HepG2 (cell line): Measurements from ENCODE around the gene MROH2A. TPM values are rescaled to one million over a fixed set of nuclear protein-coding genes. Genes with fewer than 3 reads are reported as not detected.

Experiments used
- ATAC-seq: fragments of 200-7000 bp; cut with Tn5 transposase; 3 replicates; pipeline ENCODE4 v1.9.1; 2020; ENCODE audit warnings: mild to moderate bottlenecking, moderate library complexity
- BruUV-seq: library from RNA; stranded (reverse); fragments of 400-500 nt; replicated peaks from 2 replicates; lab custom pipeline; 2021; lab: Mats Ljungman, UMichigan
- CTCF ChIA-PET: fragments of 300-600 bp; formaldehyde crosslinking; extraction: SDS; loops from one replicate; lab custom pipeline; 2021; ENCODE audit warnings: low total read pairs, inconsistent platforms, low intra/inter-chr PET ratio; lab: Yijun Ruan, JAX
- POLR2A ChIA-PET: fragments of 350-600 bp; sonication (Branson Sonifier 250); formaldehyde crosslinking; loops from one replicate; lab custom pipeline; 2020; ENCODE audit warnings: antibody characterized with exemption, inconsistent platforms; lab: Yijun Ruan, JAX
- DNase-seq: peaks from one replicate; pipeline ENCODE4 v3.0.0-alpha.2; 2015; ENCODE audit warnings: low spot score
- FAIRE-seq: peaks from 3 replicates; lab custom pipeline; 2011; peaks lifted over from hg19 to GRCh38; lab: Jason Lieb, UNC
- H2AFZ ChIP-seq: one replicate; pipeline ENCODE4 v1.6.1; 2011; ENCODE audit warnings: low read length, inconsistent platforms
- H3K27ac ChIP-seq: fragments of 300-600 bp; 3 replicates; pipeline ENCODE4 v1.8.0; 2011; ENCODE audit warnings: mixed run types, mild to moderate bottlenecking, mixed read lengths, low read length, inconsistent platforms; ENCODE audit not compliant: insufficient read depth; ENCODE audit errors: extremely low read length
- H3K27me3 ChIP-seq, 2 experiments: fragments of 200-600 bp in 1 of 2; 2 replicates in 1 of 2; 3 replicates in 1 of 2; pipeline versions ENCODE4 v1.6.0 to v1.8.0; 2011; ENCODE audit warnings: low read length in 2 of 2, mild to moderate bottlenecking in 2 of 2, moderate library complexity in 2 of 2, inconsistent platforms in 1 of 2; ENCODE audit not compliant: insufficient read depth in 2 of 2, control insufficient read depth in 1 of 2
- H3K36me3 ChIP-seq, 2 experiments: fragments of 200-600 bp in 1 of 2; replicated peaks in 1 of 2; 2 replicates in 1 of 2; 3 replicates in 1 of 2; pipeline versions ENCODE4 v1.5.1 to v1.8.0; 2011; ENCODE audit warnings: low read length in 2 of 2, inconsistent platforms in 1 of 2; ENCODE audit not compliant: insufficient read depth in 2 of 2, control insufficient read depth in 1 of 2
- H3K4me1 ChIP-seq: 2 replicates; pipeline ENCODE4 v1.5.1; 2012; ENCODE audit warnings: low read length, inconsistent platforms; ENCODE audit not compliant: insufficient read depth
- H3K4me2 ChIP-seq: 2 replicates; pipeline ENCODE4 v1.6.0; 2011; ENCODE audit warnings: low read depth, low read length, inconsistent platforms
- H3K4me3 ChIP-seq, 3 experiments: fragments of 200-600 bp in 1 of 3; sonication (generic), shearing (Covaris generic) in 1 of 3; replicated peaks in 1 of 3; 2 replicates each; pipeline ENCODE4 v1.5.1; 2011 to 2016; ENCODE audit warnings: low read length in 3 of 3, inconsistent platforms in 2 of 3, low read depth in 2 of 3, mild to moderate bottlenecking in 2 of 3, control low read depth in 1 of 3, mixed read lengths in 1 of 3; ENCODE audit not compliant: insufficient read depth in 1 of 3
- H3K79me2 ChIP-seq: one replicate; pipeline ENCODE4 v1.6.1; 2011; ENCODE audit warnings: low read length, inconsistent platforms; ENCODE audit not compliant: insufficient read depth
- H3K9ac ChIP-seq: 2 replicates; pipeline ENCODE4 v1.6.0; 2011; ENCODE audit warnings: mild to moderate bottlenecking, low read depth, low read length, inconsistent platforms; ENCODE audit not compliant: insufficient read depth
- H3K9me3 ChIP-seq: 2 replicates; pipeline ENCODE4 v1.5.1; 2012; ENCODE audit warnings: mild to moderate bottlenecking, low read length
- H4K20me1 ChIP-seq: 2 replicates; pipeline ENCODE4 v1.6.0; 2011; ENCODE audit warnings: inconsistent platforms, mild to moderate bottlenecking, low read length, moderate library complexity; ENCODE audit not compliant: insufficient read depth
- CBX5 ChIP-seq: sonication (generic); formaldehyde crosslinking; IDR thresholded peaks from 2 replicates; pipeline ENCODE4 v1.4.0; 2020; ENCODE audit warnings: missing genetic modification reagents, borderline replicate concordance
- EED ChIP-seq: sonication (generic); formaldehyde crosslinking; IDR thresholded peaks from 2 replicates; pipeline ENCODE4 v1.5.0; 2020; ENCODE audit warnings: mild to moderate bottlenecking, missing genetic modification reagents
- GATAD2A ChIP-seq: IDR thresholded peaks from 2 replicates; pipeline ENCODE4 v1.6.1; 2016
- KAT8 ChIP-seq: IDR thresholded peaks from 2 replicates; pipeline ENCODE4 v1.6.1; 2016; ENCODE audit warnings: missing genetic modification reagents, missing compliant biosample characterization
- RAD21 ChIP-seq: fragments of 450-650 bp; formaldehyde crosslinking; IDR thresholded peaks from 2 replicates; pipeline ENCODE4 v1.5.0; 2020; ENCODE audit warnings: mild to moderate bottlenecking
- SETDB1 ChIP-seq: sonication (generic); formaldehyde crosslinking; IDR thresholded peaks from 2 replicates; pipeline ENCODE4 v1.5.1; 2020; ENCODE audit warnings: missing genetic modification reagents, mild to moderate bottlenecking, borderline replicate concordance
- SMC3 ChIP-seq: IDR thresholded peaks from 2 replicates; pipeline ENCODE4 v1.6.1; 2011; ENCODE audit warnings: low read length, improper control_type of control experiment
- STAG1 ChIP-seq: sonication (generic); formaldehyde crosslinking; IDR thresholded peaks from 2 replicates; pipeline ENCODE4 v1.4.0; 2020; ENCODE audit warnings: missing genetic modification reagents
- ZNF180 ChIP-seq: sonication (generic); formaldehyde crosslinking; IDR thresholded peaks from 2 replicates; pipeline ENCODE4 v1.4.0; 2020; ENCODE audit warnings: low read depth, missing genetic modification reagents, borderline replicate concordance
- ZNF251 ChIP-seq: sonication (generic); formaldehyde crosslinking; IDR thresholded peaks from 2 replicates; pipeline ENCODE4 v1.9.0; 2021; ENCODE audit warnings: mild to moderate bottlenecking, missing genetic modification reagents
- ZNF432 ChIP-seq: sonication (generic); formaldehyde crosslinking; IDR thresholded peaks from 2 replicates; pipeline ENCODE4 v1.5.0; 2020; ENCODE audit warnings: missing genetic modification reagents, mild to moderate bottlenecking, borderline replicate concordance
- ZNF629 ChIP-seq: sonication (generic); formaldehyde crosslinking; conservative IDR thresholded peaks from 2 replicates; pipeline ENCODE4 v1.5.0; 2020; ENCODE audit warnings: missing genetic modification reagents
- WGBS: methylation state at CpG from one replicate; pipeline ENCODE4 v1.1.6; 2017; ENCODE audit warnings: low lambda C conversion rate; 5-methylcytosine and 5-hydroxymethylcytosine counted together
- in situ Hi-C: cut with HindIII; loops from 2 replicates; pipeline ENCODE4 v1.10.0; 2017; ENCODE audit warnings: low pct_unique_long_range_greater_than_20kb; ENCODE audit not compliant: extremely low pct_ligation_motif_present
- intact Hi-C: fragments of 100-400 bp; cut with micrococcal nuclease; formaldehyde crosslinking; loops from one replicate; pipeline ENCODE4 v1.10.0; 2022; ENCODE audit not compliant: unreplicated experiment
- polyA plus RNA-seq, 8 experiments: library from polyadenylated mRNA; depleted of rRNA in 3 of 8; stranded (reverse) in 7 of 8; unstranded in 1 of 8; fragments of >200 nt; fragmentation: Illumina TruSeq in 4 of 8; extraction: Trizol in 4 of 8; gene quantifications; 2 replicates each; pipeline versions ENCODE4 v1.2.1 to v1.2.3, GENCODE V29; 2011 to 2016; ENCODE audit warnings: low read depth in 4 of 8, missing spikeins in 1 of 8, mixed read lengths in 1 of 8; ENCODE audit not compliant: insufficient read depth in 1 of 8
- total RNA-seq, 5 experiments: library from RNA; depleted of rRNA; stranded (reverse); fragments of >200 nt; fragmentation: Illumina TruSeq; extraction: Trizol; gene quantifications; 2 replicates each; pipeline ENCODE4 v1.2.3, GENCODE V29; 2016; ENCODE audit warnings: low read depth in 1 of 5
- TF ChIP-seq, protein P1 (sequence below): IDR thresholded peaks from 2 replicates; pipeline ENCODE4 v1.6.1; 2016; ENCODE audit warnings: missing biosample characterization, missing genetic modification reagents, low read depth
- TF ChIP-seq, protein P2 (sequence below): IDR thresholded peaks from 2 replicates; pipeline ENCODE4 v1.6.1; 2012; ENCODE audit warnings: low read length, improper control_type of control experiment
- TF ChIP-seq, protein P3 (sequence below): fragments of 450-650 bp; IDR thresholded peaks from 2 replicates; pipeline ENCODE4 v1.6.1; 2016
- TF ChIP-seq, protein P4 (sequence below): sonication (generic); formaldehyde crosslinking; IDR thresholded peaks from 2 replicates; pipeline ENCODE4 v1.5.0; 2020; ENCODE audit warnings: mild to moderate bottlenecking, missing genetic modification reagents, moderate library complexity

MROH2A gene
- total and polyA plus RNA-seq, 2 of the 13 experiments (the other 11 are each of a cell fraction or from before 2014, with no cell fraction given): 0.03 to 0.04 TPM

DNA sequence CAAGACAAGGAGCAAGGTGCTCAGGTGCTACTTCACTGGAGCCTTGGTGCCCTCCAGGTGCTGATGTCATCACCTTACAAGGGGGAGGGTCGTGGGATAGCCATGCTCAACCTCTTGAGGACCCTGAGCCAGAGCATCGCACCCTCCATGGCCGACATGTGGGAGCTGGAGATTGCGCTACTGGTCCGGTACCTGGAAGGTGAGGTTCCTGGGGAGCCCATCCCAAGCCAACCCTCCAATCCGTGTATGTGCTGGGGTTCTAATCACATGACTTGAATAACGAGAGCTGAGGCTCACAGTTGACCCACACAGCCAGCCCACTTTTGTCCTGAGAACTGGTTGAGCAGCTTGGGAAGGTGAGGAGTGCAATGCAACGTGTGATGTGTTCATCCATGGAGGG lies 25.9 kb downstream of the MROH2A start (continued):
- TF ChIP-seq, protein P1, sequence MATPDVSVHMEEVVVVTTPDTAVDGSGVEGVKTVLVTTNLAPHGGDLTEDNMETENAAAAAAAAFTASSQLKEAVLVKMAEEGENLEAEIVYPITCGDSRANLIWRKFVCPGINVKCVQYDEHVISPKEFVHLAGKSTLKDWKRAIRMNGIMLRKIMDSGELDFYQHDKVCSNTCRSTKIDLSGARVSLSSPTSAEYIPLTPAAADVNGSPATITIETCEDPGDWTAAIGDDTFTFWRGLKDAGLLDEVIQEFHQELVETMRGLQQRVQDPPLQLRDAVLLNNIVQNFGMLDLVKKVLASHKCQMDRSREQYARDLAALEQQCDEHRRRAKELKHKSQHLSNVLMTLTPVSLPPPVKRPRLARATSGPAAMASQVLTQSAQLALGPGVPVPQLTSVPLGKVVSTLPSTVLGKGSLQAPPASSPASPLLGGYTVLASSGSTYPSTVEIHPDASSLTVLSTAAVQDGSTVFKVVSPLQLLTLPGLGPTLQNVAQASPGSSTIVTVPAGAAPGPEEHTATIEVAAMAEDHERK: no peak
- no peak for TF ChIP-seq SETDB1 (CRISPR knock-in tag)
- TF ChIP-seq GATAD2A (CRISPR knock-in tag): no peak
- TF ChIP-seq SMC3: no peak
- TF ChIP-seq ZNF180 (CRISPR knock-in tag): no peak
- TF ChIP-seq, protein P2, sequence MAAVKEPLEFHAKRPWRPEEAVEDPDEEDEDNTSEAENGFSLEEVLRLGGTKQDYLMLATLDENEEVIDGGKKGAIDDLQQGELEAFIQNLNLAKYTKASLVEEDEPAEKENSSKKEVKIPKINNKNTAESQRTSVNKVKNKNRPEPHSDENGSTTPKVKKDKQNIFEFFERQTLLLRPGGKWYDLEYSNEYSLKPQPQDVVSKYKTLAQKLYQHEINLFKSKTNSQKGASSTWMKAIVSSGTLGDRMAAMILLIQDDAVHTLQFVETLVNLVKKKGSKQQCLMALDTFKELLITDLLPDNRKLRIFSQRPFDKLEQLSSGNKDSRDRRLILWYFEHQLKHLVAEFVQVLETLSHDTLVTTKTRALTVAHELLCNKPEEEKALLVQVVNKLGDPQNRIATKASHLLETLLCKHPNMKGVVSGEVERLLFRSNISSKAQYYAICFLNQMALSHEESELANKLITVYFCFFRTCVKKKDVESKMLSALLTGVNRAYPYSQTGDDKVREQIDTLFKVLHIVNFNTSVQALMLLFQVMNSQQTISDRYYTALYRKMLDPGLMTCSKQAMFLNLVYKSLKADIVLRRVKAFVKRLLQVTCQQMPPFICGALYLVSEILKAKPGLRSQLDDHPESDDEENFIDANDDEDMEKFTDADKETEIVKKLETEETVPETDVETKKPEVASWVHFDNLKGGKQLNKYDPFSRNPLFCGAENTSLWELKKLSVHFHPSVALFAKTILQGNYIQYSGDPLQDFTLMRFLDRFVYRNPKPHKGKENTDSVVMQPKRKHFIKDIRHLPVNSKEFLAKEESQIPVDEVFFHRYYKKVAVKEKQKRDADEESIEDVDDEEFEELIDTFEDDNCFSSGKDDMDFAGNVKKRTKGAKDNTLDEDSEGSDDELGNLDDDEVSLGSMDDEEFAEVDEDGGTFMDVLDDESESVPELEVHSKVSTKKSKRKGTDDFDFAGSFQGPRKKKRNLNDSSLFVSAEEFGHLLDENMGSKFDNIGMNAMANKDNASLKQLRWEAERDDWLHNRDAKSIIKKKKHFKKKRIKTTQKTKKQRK: no peak
- TF ChIP-seq KAT8: no peak
- TF ChIP-seq, all 625 proteins: peak for 0

DNA sequence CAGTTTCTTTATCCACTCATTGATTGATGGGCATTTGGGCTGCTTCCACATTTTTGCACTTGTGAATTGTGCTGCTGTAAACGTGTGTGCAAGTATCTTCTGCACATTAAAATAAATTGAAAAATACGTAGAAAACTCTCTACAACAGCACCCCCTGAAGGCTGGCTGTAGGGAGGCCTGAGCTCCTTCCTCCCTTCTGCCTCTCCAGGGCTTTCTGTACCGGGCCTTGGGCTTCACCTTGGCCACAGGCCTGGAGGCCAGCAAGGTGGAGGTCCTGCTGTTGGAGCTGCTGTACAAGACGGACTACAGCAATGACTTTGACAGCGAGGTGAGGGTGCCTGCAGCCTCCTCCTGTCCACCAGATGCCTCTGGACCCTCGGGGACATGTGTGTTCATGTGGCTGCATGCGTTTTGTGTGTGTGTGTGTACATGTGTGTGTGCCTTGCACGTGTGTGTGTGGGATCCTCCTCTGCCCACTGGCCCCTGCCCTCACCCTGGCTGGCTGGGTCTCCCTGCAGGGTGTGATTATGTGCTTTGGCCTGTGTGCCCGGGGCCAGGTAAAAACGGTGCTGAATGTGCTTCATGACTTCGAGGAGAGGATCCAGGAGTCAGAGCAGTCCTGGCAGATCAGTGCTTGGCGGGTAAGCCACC lies 29.2 kb downstream of the MROH2A start:
- intact Hi-C loops: no loop called here
- no peak overlapping the region for H2AFZ ChIP-seq
- no peak overlapping the region for H3K4me3 ChIP-seq
- no peak overlapping the region for H3K27ac ChIP-seq
- BruUV-seq: no TSS peak
- H3K4me2 ChIP-seq: no peak overlapping the region
- 33% methylated on average over 7 of the region's 12 CpGs for WGBS
- DNase-seq: peak; percentile 21
- in situ Hi-C loops: no loop called here
- no peaks in the 10 kb centered on the region for H3K9me3 ChIP-seq
- peak; percentile 76 for ATAC-seq
- peaks cover 0 to 50% of the 10 kb centered on the region in 2 experiments; a peak in 3 of 5 replicates for H3K27me3 ChIP-seq
- H3K36me3 ChIP-seq: no peaks in the 10 kb centered on the region
- H3K79me2 ChIP-seq: no peaks in the 10 kb centered on the region
- no peaks in the 10 kb centered on the region for H4K20me1 ChIP-seq
- CTCF ChIA-PET: no interaction called here
- TF ChIP-seq STAG1 (CRISPR knock-in tag) (peak; percentile 52), RAD21 (CRISPR knock-in tag) (0 out of 2 replicates have a peak, but pooled peaks have one; percentile 10), EED (CRISPR knock-in tag) (peak; percentile 31; the same call in 1 of the 2 replicates), ZNF432 (CRISPR knock-in tag) (no peak), ZNF629 (CRISPR knock-in tag) (no peak), CBX5 (0 out of 2 replicates have a peak, but pooled peaks have one; percentile 21), SMC3 (peak; percentile 38; the same call in 1 of the 2 replicates), ZNF251 (CRISPR knock-in tag) (no peak)
- TF ChIP-seq, protein P3, sequence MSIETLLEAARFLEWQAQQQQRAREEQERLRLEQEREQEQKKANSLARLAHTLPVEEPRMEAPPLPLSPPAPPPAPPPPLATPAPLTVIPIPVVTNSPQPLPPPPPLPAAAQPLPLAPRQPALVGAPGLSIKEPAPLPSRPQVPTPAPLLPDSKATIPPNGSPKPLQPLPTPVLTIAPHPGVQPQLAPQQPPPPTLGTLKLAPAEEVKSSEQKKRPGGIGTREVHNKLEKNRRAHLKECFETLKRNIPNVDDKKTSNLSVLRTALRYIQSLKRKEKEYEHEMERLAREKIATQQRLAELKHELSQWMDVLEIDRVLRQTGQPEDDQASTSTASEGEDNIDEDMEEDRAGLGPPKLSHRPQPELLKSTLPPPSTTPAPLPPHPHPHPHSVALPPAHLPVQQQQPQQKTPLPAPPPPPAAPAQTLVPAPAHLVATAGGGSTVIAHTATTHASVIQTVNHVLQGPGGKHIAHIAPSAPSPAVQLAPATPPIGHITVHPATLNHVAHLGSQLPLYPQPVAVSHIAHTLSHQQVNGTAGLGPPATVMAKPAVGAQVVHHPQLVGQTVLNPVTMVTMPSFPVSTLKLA: peak; percentile 82
- TF ChIP-seq, protein P4, sequence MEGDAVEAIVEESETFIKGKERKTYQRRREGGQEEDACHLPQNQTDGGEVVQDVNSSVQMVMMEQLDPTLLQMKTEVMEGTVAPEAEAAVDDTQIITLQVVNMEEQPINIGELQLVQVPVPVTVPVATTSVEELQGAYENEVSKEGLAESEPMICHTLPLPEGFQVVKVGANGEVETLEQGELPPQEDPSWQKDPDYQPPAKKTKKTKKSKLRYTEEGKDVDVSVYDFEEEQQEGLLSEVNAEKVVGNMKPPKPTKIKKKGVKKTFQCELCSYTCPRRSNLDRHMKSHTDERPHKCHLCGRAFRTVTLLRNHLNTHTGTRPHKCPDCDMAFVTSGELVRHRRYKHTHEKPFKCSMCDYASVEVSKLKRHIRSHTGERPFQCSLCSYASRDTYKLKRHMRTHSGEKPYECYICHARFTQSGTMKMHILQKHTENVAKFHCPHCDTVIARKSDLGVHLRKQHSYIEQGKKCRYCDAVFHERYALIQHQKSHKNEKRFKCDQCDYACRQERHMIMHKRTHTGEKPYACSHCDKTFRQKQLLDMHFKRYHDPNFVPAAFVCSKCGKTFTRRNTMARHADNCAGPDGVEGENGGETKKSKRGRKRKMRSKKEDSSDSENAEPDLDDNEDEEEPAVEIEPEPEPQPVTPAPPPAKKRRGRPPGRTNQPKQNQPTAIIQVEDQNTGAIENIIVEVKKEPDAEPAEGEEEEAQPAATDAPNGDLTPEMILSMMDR: peak; percentile 48
- no peak overlapping the region for H3K9ac ChIP-seq
- no peak for FAIRE-seq
- POLR2A ChIA-PET: no interaction called here
- no peaks in the 10 kb centered on the region for H3K4me1 ChIP-seq
